ENCODE results near the gene SYT7.

SYT7 gene

DNA sequence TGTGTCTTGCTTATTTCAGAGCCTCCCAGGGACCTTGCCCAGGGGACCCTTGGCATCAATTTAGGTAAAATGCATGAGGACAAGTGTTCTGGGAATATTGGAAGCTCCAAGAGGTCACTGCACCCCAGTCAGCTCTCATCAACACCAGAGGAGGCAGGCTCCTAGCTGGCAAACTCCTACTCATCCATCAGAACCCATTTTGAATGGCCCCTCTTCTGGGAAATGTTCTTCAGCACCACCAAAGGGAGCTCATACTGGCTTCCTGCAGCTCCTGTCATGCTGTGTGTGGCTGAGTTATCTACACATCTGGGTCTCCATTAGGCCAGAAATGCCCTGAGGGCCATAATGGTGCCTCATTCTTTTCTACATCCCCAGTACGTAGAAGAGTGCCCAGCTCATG lies 54.6 kb downstream of the SYT7 start:
- TF ChIP-seq SIN3A (IDR thresholded peaks at IDR 0.05; ENCODE audit: borderline replicate concordance, insufficient read depth, low read length), result no peak
- TF ChIP-seq POLR2AphosphoS5 (IDR thresholded peaks at IDR 0.05; ENCODE audit: low read depth, low read length), result no peak
- TF ChIP-seq TAF1 (IDR thresholded peaks at IDR 0.05; ENCODE audit: borderline replicate concordance, insufficient read depth, low read length), result no peak
- TF ChIP-seq, protein P1, sequence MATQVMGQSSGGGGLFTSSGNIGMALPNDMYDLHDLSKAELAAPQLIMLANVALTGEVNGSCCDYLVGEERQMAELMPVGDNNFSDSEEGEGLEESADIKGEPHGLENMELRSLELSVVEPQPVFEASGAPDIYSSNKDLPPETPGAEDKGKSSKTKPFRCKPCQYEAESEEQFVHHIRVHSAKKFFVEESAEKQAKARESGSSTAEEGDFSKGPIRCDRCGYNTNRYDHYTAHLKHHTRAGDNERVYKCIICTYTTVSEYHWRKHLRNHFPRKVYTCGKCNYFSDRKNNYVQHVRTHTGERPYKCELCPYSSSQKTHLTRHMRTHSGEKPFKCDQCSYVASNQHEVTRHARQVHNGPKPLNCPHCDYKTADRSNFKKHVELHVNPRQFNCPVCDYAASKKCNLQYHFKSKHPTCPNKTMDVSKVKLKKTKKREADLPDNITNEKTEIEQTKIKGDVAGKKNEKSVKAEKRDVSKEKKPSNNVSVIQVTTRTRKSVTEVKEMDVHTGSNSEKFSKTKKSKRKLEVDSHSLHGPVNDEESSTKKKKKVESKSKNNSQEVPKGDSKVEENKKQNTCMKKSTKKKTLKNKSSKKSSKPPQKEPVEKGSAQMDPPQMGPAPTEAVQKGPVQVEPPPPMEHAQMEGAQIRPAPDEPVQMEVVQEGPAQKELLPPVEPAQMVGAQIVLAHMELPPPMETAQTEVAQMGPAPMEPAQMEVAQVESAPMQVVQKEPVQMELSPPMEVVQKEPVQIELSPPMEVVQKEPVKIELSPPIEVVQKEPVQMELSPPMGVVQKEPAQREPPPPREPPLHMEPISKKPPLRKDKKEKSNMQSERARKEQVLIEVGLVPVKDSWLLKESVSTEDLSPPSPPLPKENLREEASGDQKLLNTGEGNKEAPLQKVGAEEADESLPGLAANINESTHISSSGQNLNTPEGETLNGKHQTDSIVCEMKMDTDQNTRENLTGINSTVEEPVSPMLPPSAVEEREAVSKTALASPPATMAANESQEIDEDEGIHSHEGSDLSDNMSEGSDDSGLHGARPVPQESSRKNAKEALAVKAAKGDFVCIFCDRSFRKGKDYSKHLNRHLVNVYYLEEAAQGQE (IDR thresholded peaks at IDR 0.05; ENCODE audit: insufficient read depth in 1 of 2, low read depth in 2 of 2, low read length in 2 of 2), result no peak
- no peak for TF ChIP-seq FOXP2 (optimal IDR thresholded peaks at IDR 0.05; ENCODE audit: borderline replicate concordance, extremely low read depth, extremely low read length, insufficient read depth)

GRCh38 chr11:61524963-61525587 lies 55.8 kb downstream of the SYT7 start:
- TF ChIP-seq, protein P1 (IDR thresholded peaks at IDR 0.05; ENCODE audit: insufficient read depth in 1 of 2, low read depth in 2 of 2, low read length in 2 of 2), result no peak
- TF ChIP-seq FOXP2 (optimal IDR thresholded peaks at IDR 0.05; ENCODE audit: borderline replicate concordance, extremely low read depth, extremely low read length, insufficient read depth), result no peak
- no peak for TF ChIP-seq POLR2AphosphoS5 (IDR thresholded peaks at IDR 0.05; ENCODE audit: low read depth, low read length)
- TF ChIP-seq TAF1 (IDR thresholded peaks at IDR 0.05; ENCODE audit: borderline replicate concordance, insufficient read depth, low read length), result no peak
- no peak for TF ChIP-seq SIN3A (IDR thresholded peaks at IDR 0.05; ENCODE audit: borderline replicate concordance, insufficient read depth, low read length)

DNA sequence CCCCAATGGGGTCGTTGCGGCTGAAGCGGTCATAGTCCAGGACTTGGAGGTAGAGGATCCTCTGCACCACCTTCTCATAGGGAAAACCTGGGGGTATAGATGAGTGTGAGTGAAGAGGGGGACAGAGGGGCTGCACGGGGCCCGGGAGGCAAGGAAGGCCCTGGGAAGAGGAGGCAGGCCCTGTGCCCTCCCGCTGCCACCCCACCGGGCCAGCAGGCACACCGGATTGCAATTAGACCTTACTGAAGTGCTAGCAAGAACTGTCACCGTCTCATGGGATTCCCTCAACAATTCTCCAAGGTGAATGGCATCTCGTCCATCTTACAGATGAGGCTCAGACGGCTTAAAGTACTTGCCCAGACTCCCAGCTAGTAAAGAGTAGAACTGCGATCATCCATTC lies 56.4 kb downstream of the SYT7 start:
- no peak for TF ChIP-seq POLR2AphosphoS5 (IDR thresholded peaks at IDR 0.05; ENCODE audit: low read depth, low read length)
- no peak for TF ChIP-seq SIN3A (IDR thresholded peaks at IDR 0.05; ENCODE audit: borderline replicate concordance, insufficient read depth, low read length)
- TF ChIP-seq, protein P1 (IDR thresholded peaks at IDR 0.05; ENCODE audit: insufficient read depth in 1 of 2, low read depth in 2 of 2, low read length in 2 of 2), result no peak
- TF ChIP-seq FOXP2 (optimal IDR thresholded peaks at IDR 0.05; ENCODE audit: borderline replicate concordance, extremely low read depth, extremely low read length, insufficient read depth), result no peak
- no peak for TF ChIP-seq TAF1 (IDR thresholded peaks at IDR 0.05; ENCODE audit: borderline replicate concordance, insufficient read depth, low read length)

DNA sequence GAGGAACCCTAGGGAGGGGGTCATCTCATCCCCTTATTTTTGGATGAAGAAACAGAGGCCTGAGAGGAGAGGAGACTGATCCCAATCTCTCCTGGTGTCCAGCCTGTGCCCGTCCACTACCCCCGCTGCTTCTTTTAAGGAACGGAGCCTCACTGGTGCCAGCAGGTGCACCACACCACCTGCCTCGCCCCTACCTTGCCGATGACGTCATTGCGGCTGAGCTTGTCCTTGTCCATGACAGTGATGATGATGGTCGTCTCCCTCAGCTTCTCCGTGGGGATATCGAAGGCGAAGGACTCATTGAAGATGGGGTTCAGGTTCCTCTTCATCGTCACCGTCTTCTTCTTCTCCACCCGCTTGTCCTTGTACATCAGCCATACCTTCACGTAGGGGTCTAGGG lies 58.0 kb downstream of the SYT7 start:
- TF ChIP-seq TAF1 (IDR thresholded peaks at IDR 0.05; ENCODE audit: borderline replicate concordance, insufficient read depth, low read length) (no peak), FOXP2 (optimal IDR thresholded peaks at IDR 0.05; ENCODE audit: borderline replicate concordance, extremely low read depth, extremely low read length, insufficient read depth) (no peak), SIN3A (IDR thresholded peaks at IDR 0.05; ENCODE audit: borderline replicate concordance, insufficient read depth, low read length) (no peak), POLR2AphosphoS5 (IDR thresholded peaks at IDR 0.05; ENCODE audit: low read depth, low read length) (no peak)
- TF ChIP-seq, protein P1 (IDR thresholded peaks at IDR 0.05; ENCODE audit: insufficient read depth in 1 of 2, low read depth in 2 of 2, low read length in 2 of 2), result no peak

All from PFSK-1 (cell line).